HepG2 (cell line): Measurements from ENCODE around the gene DEPDC1. TPM values are rescaled to one million over a fixed set of nuclear protein-coding genes. Genes with fewer than 3 reads are reported as not detected.
"Not testable (repeated sequence)": the region's sequence is repeated elsewhere in the genome, so short reads cannot be mapped to it uniquely, and the experiment has no call there.

ENCODE experiments used
- ATAC-seq: fragments of 200-7000 bp; cut with Tn5 transposase; 3 replicates; pipeline ENCODE4 v1.9.1; 2020; ENCODE audit warnings: mild to moderate bottlenecking, moderate library complexity
- BruUV-seq: library from RNA; stranded (reverse); fragments of 400-500 nt; replicated peaks from 2 replicates; lab custom pipeline; 2021; lab: Mats Ljungman, UMichigan
- CTCF ChIA-PET: fragments of 300-600 bp; formaldehyde crosslinking; extraction: SDS; loops from one replicate; lab custom pipeline; 2021; ENCODE audit warnings: low total read pairs, inconsistent platforms, low intra/inter-chr PET ratio; lab: Yijun Ruan, JAX
- POLR2A ChIA-PET: fragments of 350-600 bp; sonication (Branson Sonifier 250); formaldehyde crosslinking; loops from one replicate; lab custom pipeline; 2020; ENCODE audit warnings: antibody characterized with exemption, inconsistent platforms; lab: Yijun Ruan, JAX
- DNase-seq: peaks from one replicate; pipeline ENCODE4 v3.0.0-alpha.2; 2015; ENCODE audit warnings: low spot score
- FAIRE-seq: peaks from 3 replicates; lab custom pipeline; 2011; peaks lifted over from hg19 to GRCh38; lab: Jason Lieb, UNC
- H2AFZ ChIP-seq: one replicate; pipeline ENCODE4 v1.6.1; 2011; ENCODE audit warnings: low read length, inconsistent platforms
- H3K27ac ChIP-seq: fragments of 300-600 bp; 3 replicates; pipeline ENCODE4 v1.8.0; 2011; ENCODE audit warnings: mixed run types, mild to moderate bottlenecking, mixed read lengths, low read length, inconsistent platforms; ENCODE audit not compliant: insufficient read depth; ENCODE audit errors: extremely low read length
- H3K27me3 ChIP-seq, 2 experiments: fragments of 200-600 bp in 1 of 2; 2 replicates in 1 of 2; 3 replicates in 1 of 2; pipeline versions ENCODE4 v1.6.0 to v1.8.0; 2011; ENCODE audit warnings: low read length in 2 of 2, mild to moderate bottlenecking in 2 of 2, moderate library complexity in 2 of 2, inconsistent platforms in 1 of 2; ENCODE audit not compliant: insufficient read depth in 2 of 2, control insufficient read depth in 1 of 2
- H3K36me3 ChIP-seq, 2 experiments: fragments of 200-600 bp in 1 of 2; replicated peaks in 1 of 2; 2 replicates in 1 of 2; 3 replicates in 1 of 2; pipeline versions ENCODE4 v1.5.1 to v1.8.0; 2011; ENCODE audit warnings: low read length in 2 of 2, inconsistent platforms in 1 of 2; ENCODE audit not compliant: insufficient read depth in 2 of 2, control insufficient read depth in 1 of 2
- H3K4me1 ChIP-seq: 2 replicates; pipeline ENCODE4 v1.5.1; 2012; ENCODE audit warnings: low read length, inconsistent platforms; ENCODE audit not compliant: insufficient read depth
- H3K4me2 ChIP-seq: 2 replicates; pipeline ENCODE4 v1.6.0; 2011; ENCODE audit warnings: low read depth, low read length, inconsistent platforms
- H3K4me3 ChIP-seq, 3 experiments: fragments of 200-600 bp in 1 of 3; sonication (generic), shearing (Covaris generic) in 1 of 3; replicated peaks in 1 of 3; 2 replicates each; pipeline ENCODE4 v1.5.1; 2011 to 2016; ENCODE audit warnings: low read length in 3 of 3, inconsistent platforms in 2 of 3, low read depth in 2 of 3, mild to moderate bottlenecking in 2 of 3, control low read depth in 1 of 3, mixed read lengths in 1 of 3; ENCODE audit not compliant: insufficient read depth in 1 of 3
- H3K79me2 ChIP-seq: one replicate; pipeline ENCODE4 v1.6.1; 2011; ENCODE audit warnings: low read length, inconsistent platforms; ENCODE audit not compliant: insufficient read depth
- H3K9ac ChIP-seq: 2 replicates; pipeline ENCODE4 v1.6.0; 2011; ENCODE audit warnings: mild to moderate bottlenecking, low read depth, low read length, inconsistent platforms; ENCODE audit not compliant: insufficient read depth
- H3K9me3 ChIP-seq: 2 replicates; pipeline ENCODE4 v1.5.1; 2012; ENCODE audit warnings: mild to moderate bottlenecking, low read length
- H4K20me1 ChIP-seq: 2 replicates; pipeline ENCODE4 v1.6.0; 2011; ENCODE audit warnings: inconsistent platforms, mild to moderate bottlenecking, low read length, moderate library complexity; ENCODE audit not compliant: insufficient read depth
- BORCS8-MEF2B ChIP-seq: sonication (generic); formaldehyde crosslinking; IDR thresholded peaks from 2 replicates; pipeline ENCODE4 v1.8.0; 2022; ENCODE audit warnings: mild to moderate bottlenecking, missing genetic modification reagents
- JUN ChIP-seq: sonication (generic); formaldehyde crosslinking; IDR thresholded peaks from 2 replicates; pipeline ENCODE4 v1.4.0; 2020; ENCODE audit warnings: mild to moderate bottlenecking, missing genetic modification reagents
- NCOA1 ChIP-seq: sonication (generic); formaldehyde crosslinking; IDR thresholded peaks from 2 replicates; pipeline ENCODE4 v1.9.0; 2021; ENCODE audit warnings: missing genetic modification reagents
- RBM22 ChIP-seq: fragments of 200-400 bp; formaldehyde crosslinking; optimal IDR thresholded peaks from 2 replicates; pipeline ENCODE3; 2017; ENCODE audit warnings: mild to moderate bottlenecking, low read length, moderate library complexity
- SIN3A ChIP-seq: IDR thresholded peaks from 2 replicates; pipeline ENCODE4 v1.6.1; 2011; ENCODE audit warnings: low read depth, mild to moderate bottlenecking, control low read depth, low read length, borderline replicate concordance
- TCF7L2 ChIP-seq: IDR thresholded peaks from 2 replicates; pipeline ENCODE4 v1.6.1; 2011; ENCODE audit warnings: mild to moderate bottlenecking, low read depth, low read length, moderate library complexity
- ZNF224 ChIP-seq: sonication (generic); formaldehyde crosslinking; IDR thresholded peaks from 2 replicates; pipeline ENCODE4 v1.5.0; 2020; ENCODE audit warnings: mild to moderate bottlenecking, missing genetic modification reagents
- ZNF30 ChIP-seq: sonication (generic); formaldehyde crosslinking; IDR thresholded peaks from 2 replicates; pipeline ENCODE4 v1.5.0; 2020; ENCODE audit warnings: mild to moderate bottlenecking, missing genetic modification reagents
- ZNF430 ChIP-seq: sonication (generic); formaldehyde crosslinking; IDR thresholded peaks from 2 replicates; pipeline ENCODE4 v1.9.0; 2021; ENCODE audit warnings: mild to moderate bottlenecking, missing genetic modification reagents
- ZNF44 ChIP-seq: sonication (generic); formaldehyde crosslinking; IDR thresholded peaks from 2 replicates; pipeline ENCODE4 v1.5.1; 2020; ENCODE audit warnings: mild to moderate bottlenecking, missing genetic modification reagents
- ZNF788 ChIP-seq: sonication (generic); formaldehyde crosslinking; IDR thresholded peaks from 2 replicates; pipeline ENCODE4 v1.5.0; 2020; ENCODE audit warnings: mild to moderate bottlenecking, missing genetic modification reagents, borderline replicate concordance
- WGBS: methylation state at CpG from one replicate; pipeline ENCODE4 v1.1.6; 2017; ENCODE audit warnings: low lambda C conversion rate; 5-methylcytosine and 5-hydroxymethylcytosine counted together
- in situ Hi-C: cut with HindIII; loops from 2 replicates; pipeline ENCODE4 v1.10.0; 2017; ENCODE audit warnings: low pct_unique_long_range_greater_than_20kb; ENCODE audit not compliant: extremely low pct_ligation_motif_present
- intact Hi-C: fragments of 100-400 bp; cut with micrococcal nuclease; formaldehyde crosslinking; loops from one replicate; pipeline ENCODE4 v1.10.0; 2022; ENCODE audit not compliant: unreplicated experiment
- polyA plus RNA-seq, 8 experiments: library from polyadenylated mRNA; depleted of rRNA in 3 of 8; stranded (reverse) in 7 of 8; unstranded in 1 of 8; fragments of >200 nt; fragmentation: Illumina TruSeq in 4 of 8; extraction: Trizol in 4 of 8; gene quantifications; 2 replicates each; pipeline versions ENCODE4 v1.2.1 to v1.2.3, GENCODE V29; 2011 to 2016; ENCODE audit warnings: low read depth in 4 of 8, missing spikeins in 1 of 8, mixed read lengths in 1 of 8; ENCODE audit not compliant: insufficient read depth in 1 of 8
- total RNA-seq, 5 experiments: library from RNA; depleted of rRNA; stranded (reverse); fragments of >200 nt; fragmentation: Illumina TruSeq; extraction: Trizol; gene quantifications; 2 replicates each; pipeline ENCODE4 v1.2.3, GENCODE V29; 2016; ENCODE audit warnings: low read depth in 1 of 5
- TF ChIP-seq, protein P1 (sequence below): IDR thresholded peaks from 2 replicates; pipeline ENCODE4 v1.6.1; 2016; ENCODE audit warnings: missing compliant biosample characterization, missing genetic modification reagents, borderline replicate concordance
- TF ChIP-seq, protein P2 (sequence below): fragments of 450-650 bp; IDR thresholded peaks from 2 replicates; pipeline ENCODE4 v1.6.1; 2017

DEPDC1 gene
- total and polyA plus RNA-seq, 2 of the 13 experiments (the other 11 are each of a cell fraction or from before 2014, with no cell fraction given), result 7.0 to 20.2 TPM

DNA sequence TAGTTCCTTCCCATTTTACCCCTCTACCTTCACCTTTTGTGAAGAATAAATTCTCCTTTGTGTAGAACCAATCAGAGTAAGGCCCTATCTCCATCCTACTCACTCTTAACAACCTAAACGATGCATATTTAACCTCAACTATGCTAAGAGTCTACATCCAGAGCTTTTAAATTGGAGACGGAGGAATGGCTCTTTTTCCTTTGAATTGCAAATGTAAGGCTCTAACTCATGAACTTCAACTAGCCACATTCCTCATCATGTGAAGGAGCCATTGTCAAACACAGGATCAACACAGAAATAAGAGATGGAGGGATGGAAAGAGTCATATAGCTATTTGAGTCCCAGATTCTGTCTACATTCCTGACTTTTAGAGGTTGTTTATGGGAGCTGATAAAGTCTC is 18.2 kb downstream of the DEPDC1 start (continued):
- no peak for TF ChIP-seq SIN3A
- TF ChIP-seq RBM22, result no peak
- TF ChIP-seq NCOA1, result no peak

DNA sequence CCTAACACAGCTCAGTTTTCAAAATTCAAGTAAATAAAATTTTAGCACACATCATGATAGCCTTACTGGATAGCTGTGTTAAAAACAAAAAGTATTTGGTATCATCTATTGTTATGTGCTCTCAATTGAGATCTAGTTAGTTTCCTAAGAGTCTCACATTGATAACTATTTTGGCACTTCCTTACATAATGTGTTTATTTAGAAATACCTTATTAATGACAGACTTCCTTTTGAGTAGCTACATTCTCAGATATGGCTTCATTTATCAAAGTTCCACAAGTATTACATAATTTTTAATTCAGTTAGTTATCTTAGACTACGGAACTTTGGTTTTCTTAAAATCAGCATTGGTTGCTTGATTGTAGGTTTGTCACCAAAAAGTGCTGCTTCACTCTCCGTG is 20.3 kb downstream of the DEPDC1 start:
- BruUV-seq, intact Hi-C loops, CTCF ChIA-PET, H3K4me2 ChIP-seq, H3K79me2 ChIP-seq, ATAC-seq, H3K9me3 ChIP-seq, DNase-seq, H4K20me1 ChIP-seq, H2AFZ ChIP-seq, H3K4me3 ChIP-seq, H3K27me3 ChIP-seq, POLR2A ChIA-PET, H3K9ac ChIP-seq, H3K36me3 ChIP-seq, H3K4me1 ChIP-seq, H3K27ac ChIP-seq, FAIRE-seq, in situ Hi-C loops: not testable (repeated sequence)
- 97% methylated on average over 2 of the region's 2 CpGs for WGBS

DNA sequence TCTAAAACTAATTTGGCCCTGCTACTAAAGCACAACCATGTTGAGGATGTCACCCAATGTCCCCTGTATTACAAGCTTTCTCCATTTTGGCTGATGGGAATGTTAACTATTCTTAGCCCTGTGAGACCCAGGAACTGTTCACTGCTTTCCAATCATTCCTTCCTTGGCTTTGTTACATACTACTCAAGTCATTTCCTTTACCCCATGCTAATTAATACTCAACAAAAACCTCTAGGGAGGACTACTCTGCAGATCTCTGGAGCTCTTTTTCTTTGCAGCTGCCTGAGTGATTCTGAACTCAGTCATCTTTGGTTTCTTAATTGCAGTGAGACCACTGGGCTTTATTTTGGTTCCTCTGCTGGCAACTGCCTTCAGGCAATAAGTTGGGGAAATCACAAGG is 23.8 kb downstream of the DEPDC1 start:
- Histone ChIP-seq H3K27me3 (no peaks in the 10 kb centered on the region), H3K4me3 (no peak overlapping the region), H3K4me1 (no peaks in the 10 kb centered on the region), H3K79me2 (no peaks in the 10 kb centered on the region), H3K4me2 (no peak overlapping the region), H3K9me3 (no peaks in the 10 kb centered on the region), H2AFZ (no peak overlapping the region), H3K27ac (no peak overlapping the region), H3K36me3 (no peaks in the 10 kb centered on the region; a peak in 1 of 5 replicates), H4K20me1 (no peaks in the 10 kb centered on the region), H3K9ac (no peak overlapping the region)
- CTCF ChIA-PET, result no interaction called here
- FAIRE-seq, result no peak
- no peak for ATAC-seq
- DNase-seq, result no peak
- in situ Hi-C loops, result loop anchor here (5.0 kb wide), 1 partner anchor 1264 kb away; no protein-coding TSS in a partner anchor
- intact Hi-C loops, result no loop called here
- BruUV-seq, result no TSS peak
- POLR2A ChIA-PET, result no interaction called here
- TF ChIP-seq ZNF788 (CRISPR knock-in tag) (no peak), ZNF30 (CRISPR knock-in tag) (no peak), ZNF44 (CRISPR knock-in tag) (no peak), ZNF224 (no peak), BORCS8-MEF2B (no peak), JUN (CRISPR knock-in tag) (no peak), TCF7L2 (no peak), ZNF430 (CRISPR knock-in tag) (no peak)
- TF ChIP-seq, protein P1, sequence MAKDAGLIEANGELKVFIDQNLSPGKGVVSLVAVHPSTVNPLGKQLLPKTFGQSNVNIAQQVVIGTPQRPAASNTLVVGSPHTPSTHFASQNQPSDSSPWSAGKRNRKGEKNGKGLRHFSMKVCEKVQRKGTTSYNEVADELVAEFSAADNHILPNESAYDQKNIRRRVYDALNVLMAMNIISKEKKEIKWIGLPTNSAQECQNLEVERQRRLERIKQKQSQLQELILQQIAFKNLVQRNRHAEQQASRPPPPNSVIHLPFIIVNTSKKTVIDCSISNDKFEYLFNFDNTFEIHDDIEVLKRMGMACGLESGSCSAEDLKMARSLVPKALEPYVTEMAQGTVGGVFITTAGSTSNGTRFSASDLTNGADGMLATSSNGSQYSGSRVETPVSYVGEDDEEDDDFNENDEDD, result no peak
- TF ChIP-seq, protein P2, sequence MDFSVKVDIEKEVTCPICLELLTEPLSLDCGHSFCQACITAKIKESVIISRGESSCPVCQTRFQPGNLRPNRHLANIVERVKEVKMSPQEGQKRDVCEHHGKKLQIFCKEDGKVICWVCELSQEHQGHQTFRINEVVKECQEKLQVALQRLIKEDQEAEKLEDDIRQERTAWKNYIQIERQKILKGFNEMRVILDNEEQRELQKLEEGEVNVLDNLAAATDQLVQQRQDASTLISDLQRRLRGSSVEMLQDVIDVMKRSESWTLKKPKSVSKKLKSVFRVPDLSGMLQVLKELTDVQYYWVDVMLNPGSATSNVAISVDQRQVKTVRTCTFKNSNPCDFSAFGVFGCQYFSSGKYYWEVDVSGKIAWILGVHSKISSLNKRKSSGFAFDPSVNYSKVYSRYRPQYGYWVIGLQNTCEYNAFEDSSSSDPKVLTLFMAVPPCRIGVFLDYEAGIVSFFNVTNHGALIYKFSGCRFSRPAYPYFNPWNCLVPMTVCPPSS, result no peak
